ENCODE measurements around the gene XRN1.

The XRN1 gene

DNA sequence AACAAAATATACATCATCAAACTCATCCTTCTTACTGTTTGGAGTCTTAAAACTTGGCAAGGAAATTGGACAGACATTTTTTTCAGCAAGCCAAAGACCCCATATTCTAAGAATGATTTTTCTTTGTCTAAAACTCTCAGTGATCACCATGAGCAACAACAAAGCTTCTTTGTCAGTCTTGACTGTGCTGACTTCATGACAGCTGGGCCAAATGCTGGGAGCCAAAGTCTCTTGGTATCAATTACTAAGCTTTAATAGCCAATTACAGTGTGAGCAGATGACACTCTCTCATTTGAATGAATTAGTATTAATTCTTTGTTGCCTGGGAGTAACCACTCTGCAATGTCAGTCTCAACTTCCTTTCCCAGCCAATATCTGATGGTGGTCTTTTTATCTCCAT, 174.3 kb downstream of the XRN1 start:
- H2AFZ ChIP-seq (ENCODE audit: low read depth) = no peak overlapping the region

DNA sequence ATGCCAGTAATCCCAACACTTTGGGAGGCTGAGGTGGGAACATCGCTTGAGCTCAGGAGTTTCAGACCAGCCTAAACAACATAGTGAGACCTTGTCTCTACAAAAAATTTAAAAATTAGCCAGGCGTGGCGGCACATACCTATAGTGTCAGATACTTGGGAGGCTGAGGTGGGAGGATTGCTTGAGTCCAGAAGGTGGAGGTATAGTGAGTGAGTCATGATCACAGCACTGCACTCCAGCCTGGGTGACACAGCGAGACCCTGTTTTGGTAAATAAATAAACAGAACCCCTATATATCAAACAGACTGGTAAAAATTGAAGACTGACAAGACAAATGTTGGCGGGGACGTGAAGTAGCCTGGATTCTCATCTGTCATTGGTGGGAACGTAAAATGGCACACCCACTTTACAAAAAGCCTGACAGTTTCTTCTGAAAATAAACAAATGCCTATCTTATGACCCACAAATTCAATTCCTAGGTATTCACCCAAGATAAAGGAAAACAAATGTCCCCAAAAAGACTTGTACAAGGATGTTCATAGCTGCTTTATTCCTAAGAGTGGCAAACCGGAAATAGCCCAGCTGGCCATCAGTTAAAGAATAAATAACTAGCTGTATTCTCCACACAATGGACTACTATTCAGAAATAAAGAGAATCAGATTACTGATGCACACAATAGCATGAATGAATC, 175.5 kb downstream of the XRN1 start:
- Histone ChIP-seq H3K27ac (no peak overlapping the region), H2AFZ (ENCODE audit: low read depth) (no peak overlapping the region), H3K4me3 (IDR thresholded peaks at IDR 0.05; ENCODE audit: insufficient read depth, low read depth, low read length) (no peak overlapping the region), H3K36me3 (ENCODE audit: insufficient read depth) (no peaks in the 10 kb centered on the region), H3K4me2 (no peak overlapping the region), H3K79me2 (ENCODE audit: insufficient read depth, low read depth) (no peaks in the 10 kb centered on the region), H3K27me3 (ENCODE audit: insufficient read depth, low read depth) (no peaks in the 10 kb centered on the region), H3K4me1 (ENCODE audit: low read depth, poor library complexity, severe bottlenecking) (no peaks in the 10 kb centered on the region), H3K9ac (no peak overlapping the region), H4K20me1 (ENCODE audit: insufficient read depth) (no peaks in the 10 kb centered on the region)
- TF ChIP-seq, protein P1, sequence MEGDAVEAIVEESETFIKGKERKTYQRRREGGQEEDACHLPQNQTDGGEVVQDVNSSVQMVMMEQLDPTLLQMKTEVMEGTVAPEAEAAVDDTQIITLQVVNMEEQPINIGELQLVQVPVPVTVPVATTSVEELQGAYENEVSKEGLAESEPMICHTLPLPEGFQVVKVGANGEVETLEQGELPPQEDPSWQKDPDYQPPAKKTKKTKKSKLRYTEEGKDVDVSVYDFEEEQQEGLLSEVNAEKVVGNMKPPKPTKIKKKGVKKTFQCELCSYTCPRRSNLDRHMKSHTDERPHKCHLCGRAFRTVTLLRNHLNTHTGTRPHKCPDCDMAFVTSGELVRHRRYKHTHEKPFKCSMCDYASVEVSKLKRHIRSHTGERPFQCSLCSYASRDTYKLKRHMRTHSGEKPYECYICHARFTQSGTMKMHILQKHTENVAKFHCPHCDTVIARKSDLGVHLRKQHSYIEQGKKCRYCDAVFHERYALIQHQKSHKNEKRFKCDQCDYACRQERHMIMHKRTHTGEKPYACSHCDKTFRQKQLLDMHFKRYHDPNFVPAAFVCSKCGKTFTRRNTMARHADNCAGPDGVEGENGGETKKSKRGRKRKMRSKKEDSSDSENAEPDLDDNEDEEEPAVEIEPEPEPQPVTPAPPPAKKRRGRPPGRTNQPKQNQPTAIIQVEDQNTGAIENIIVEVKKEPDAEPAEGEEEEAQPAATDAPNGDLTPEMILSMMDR (conservative IDR thresholded peaks at IDR 0.05; ENCODE audit: low read depth, low read length) = no peak

More for the DNA sequence above, 174.3 kb downstream of the XRN1 start:
- TF ChIP-seq, protein P1 (conservative IDR thresholded peaks at IDR 0.05; ENCODE audit: low read depth, low read length) = no peak
- Histone ChIP-seq H4K20me1 (ENCODE audit: insufficient read depth) (no peaks in the 10 kb centered on the region), H3K27me3 (ENCODE audit: insufficient read depth, low read depth) (no peaks in the 10 kb centered on the region), H3K79me2 (ENCODE audit: insufficient read depth, low read depth) (no peaks in the 10 kb centered on the region), H3K36me3 (ENCODE audit: insufficient read depth) (no peaks in the 10 kb centered on the region), H3K4me1 (ENCODE audit: low read depth, poor library complexity, severe bottlenecking) (no peaks in the 10 kb centered on the region), H3K4me2 (no peak overlapping the region), H3K4me3 (IDR thresholded peaks at IDR 0.05; ENCODE audit: insufficient read depth, low read depth, low read length) (no peak overlapping the region), H3K9ac (no peak overlapping the region), H3K27ac (no peak overlapping the region)

DNA sequence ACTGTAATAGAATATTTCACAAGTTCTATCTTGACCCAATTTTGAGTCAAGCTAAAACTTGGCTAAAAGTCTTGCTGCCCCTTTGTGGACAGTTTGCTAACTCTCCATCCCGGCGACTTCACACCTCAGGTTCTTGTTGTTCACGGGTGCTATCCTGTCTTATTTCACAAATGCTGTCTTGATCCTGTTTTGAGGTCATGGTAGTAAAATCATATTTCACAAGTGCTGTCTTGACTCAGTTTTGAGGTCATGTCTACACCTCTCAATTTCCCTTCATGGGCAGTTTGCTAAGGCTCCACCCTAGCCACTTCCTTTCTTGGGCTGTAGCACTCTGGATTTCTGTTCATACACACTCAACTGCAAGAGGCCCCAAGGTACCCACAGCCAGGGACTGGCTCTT, 177.4 kb downstream of the XRN1 start:
- H3K4me3 ChIP-seq (IDR thresholded peaks at IDR 0.05; ENCODE audit: insufficient read depth, low read depth, low read length) = no peak overlapping the region
- no peak overlapping the region for H3K4me2 ChIP-seq
- TF ChIP-seq, protein P1 (conservative IDR thresholded peaks at IDR 0.05; ENCODE audit: low read depth, low read length) = no peak
- H3K27me3 ChIP-seq (ENCODE audit: insufficient read depth, low read depth) = no peaks in the 10 kb centered on the region
- no peaks in the 10 kb centered on the region for H3K36me3 ChIP-seq (ENCODE audit: insufficient read depth)
- H3K9ac ChIP-seq = no peak overlapping the region
- H4K20me1 ChIP-seq (ENCODE audit: insufficient read depth) = no peaks in the 10 kb centered on the region
- H3K79me2 ChIP-seq (ENCODE audit: insufficient read depth, low read depth) = no peaks in the 10 kb centered on the region
- no peak overlapping the region for H2AFZ ChIP-seq (ENCODE audit: low read depth)
- H3K4me1 ChIP-seq (ENCODE audit: low read depth, poor library complexity, severe bottlenecking) = no peaks in the 10 kb centered on the region
- H3K27ac ChIP-seq = no peak overlapping the region

DNA sequence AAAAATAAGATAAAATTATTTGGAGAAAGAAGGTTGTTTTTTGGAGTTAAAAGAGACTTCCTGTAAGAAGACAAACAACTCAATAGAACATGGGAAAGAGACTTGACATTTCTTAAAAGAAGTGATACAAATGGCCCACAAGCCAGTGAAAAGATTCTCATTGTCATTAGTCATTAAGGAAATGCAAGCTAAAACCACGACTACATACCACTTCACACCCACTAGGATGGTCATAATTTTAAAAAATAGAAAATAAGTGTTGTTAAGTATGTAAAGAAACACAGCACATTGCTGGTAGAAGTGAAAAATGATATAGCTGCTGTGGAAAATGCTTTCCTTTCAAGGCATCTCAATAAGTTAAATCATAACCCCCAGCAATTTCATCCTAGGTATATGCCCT, 178.1 kb downstream of the XRN1 start:
- no peaks in the 10 kb centered on the region for H4K20me1 ChIP-seq (ENCODE audit: insufficient read depth)
- no peak overlapping the region for H3K4me3 ChIP-seq (IDR thresholded peaks at IDR 0.05; ENCODE audit: insufficient read depth, low read depth, low read length)
- H3K36me3 ChIP-seq (ENCODE audit: insufficient read depth) = no peaks in the 10 kb centered on the region
- no peak overlapping the region for H3K4me2 ChIP-seq
- H3K4me1 ChIP-seq (ENCODE audit: low read depth, poor library complexity, severe bottlenecking) = no peaks in the 10 kb centered on the region
- H3K9ac ChIP-seq = no peak overlapping the region
- no peaks in the 10 kb centered on the region for H3K27me3 ChIP-seq (ENCODE audit: insufficient read depth, low read depth)
- H3K27ac ChIP-seq = no peak overlapping the region
- no peak overlapping the region for H2AFZ ChIP-seq (ENCODE audit: low read depth)
- no peaks in the 10 kb centered on the region for H3K79me2 ChIP-seq (ENCODE audit: insufficient read depth, low read depth)
- TF ChIP-seq, protein P1 (conservative IDR thresholded peaks at IDR 0.05; ENCODE audit: low read depth, low read length) = no peak

All from KMS-11 (cell line).